ENCODE data around the gene KIF1C.
A peak's percentile ranks its signal among the peaks of the same experiment; 100 is the strongest.
"Not testable (repeated sequence)": the region's sequence is repeated elsewhere in the genome, so short reads cannot be mapped to it uniquely, and the experiment has no call there.

The KIF1C gene

DNA sequence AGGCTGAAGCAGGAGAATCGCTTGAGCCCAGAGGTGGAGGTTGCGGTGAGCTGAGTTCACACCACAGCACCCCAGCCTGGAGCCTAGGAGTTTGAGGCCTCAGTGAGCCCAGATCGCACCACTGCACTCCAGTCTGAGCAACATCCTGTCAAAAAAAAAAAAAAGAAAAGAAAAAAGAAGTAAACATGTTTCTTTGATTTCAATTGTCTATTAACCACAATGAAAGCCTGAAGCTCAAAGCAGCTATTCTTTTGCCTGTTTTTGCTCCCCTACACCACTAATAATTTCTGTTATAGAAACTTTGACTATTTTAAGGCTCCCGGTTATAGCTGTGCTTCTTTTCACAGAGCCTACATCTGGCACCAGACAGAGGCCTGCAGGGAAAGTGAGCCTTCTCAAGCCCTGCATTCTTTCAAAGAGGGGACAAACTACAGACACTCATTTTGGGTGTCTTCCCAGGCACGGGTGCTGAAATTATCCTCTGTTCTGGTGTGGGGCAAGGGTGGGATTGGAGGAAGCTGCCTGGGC is 51.6 kb downstream of the KIF1C start:
- peak; percentile 83 for DNase-seq

GRCh38 chr17:5050278-5050677 is 52.5 kb downstream of the KIF1C start:
- no peak for DNase-seq

GRCh38 chr17:5055543-5055942 is 57.8 kb downstream of the KIF1C start:
- DNase-seq: no peak

- no peak for DNase-seq
Measured at GRCh38 chr17:5065227-5065744, 67.5 kb downstream of the KIF1C start.

- no peak for DNase-seq
Measured at GRCh38 chr17:5068236-5068635, 70.5 kb downstream of the KIF1C start.

DNA sequence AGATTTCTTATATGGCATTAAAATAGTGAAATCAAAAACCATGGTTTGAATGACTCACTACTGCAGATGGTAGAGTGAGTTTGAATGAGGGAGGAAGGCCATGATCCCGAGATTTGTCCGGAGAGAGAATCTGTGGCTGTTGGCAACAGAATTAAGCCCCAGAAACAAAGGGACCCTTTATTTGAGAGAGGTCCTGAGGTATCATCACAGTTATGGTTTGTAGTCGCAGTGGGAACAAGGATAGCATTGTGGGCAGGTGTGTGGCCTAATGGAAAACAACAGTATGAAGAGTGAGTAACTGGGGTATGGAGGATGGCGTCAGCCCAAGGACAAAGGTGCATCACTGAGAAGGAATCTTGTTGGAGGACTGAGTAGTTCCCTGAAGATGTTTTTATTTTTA is 72.0 kb downstream of the KIF1C start:
- DNase-seq: no peak

GRCh38 chr17:5075472-5075871 is 77.7 kb downstream of the KIF1C start:
- not testable (repeated sequence) for DNase-seq

DNA sequence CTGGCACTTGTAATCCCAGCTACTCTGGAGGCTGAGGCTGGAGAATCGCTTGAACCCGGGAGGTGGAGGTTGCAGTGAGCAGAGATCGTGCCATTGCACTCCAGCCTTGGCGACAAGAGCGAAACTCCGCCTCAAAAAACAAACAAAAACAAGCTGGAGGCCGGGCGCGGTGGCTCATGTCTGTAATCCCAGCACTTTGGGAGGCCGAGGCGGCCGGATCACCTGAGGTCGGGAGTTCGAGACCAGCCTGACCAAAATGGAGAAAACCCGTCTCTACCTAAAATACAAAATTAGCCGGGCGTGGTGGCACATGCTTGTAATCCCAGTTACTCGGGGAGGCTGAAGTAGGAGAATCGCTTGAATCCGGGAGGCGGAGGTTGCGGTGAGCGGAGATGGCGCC is 79.5 kb downstream of the KIF1C start:
- not testable (repeated sequence) for DNase-seq

- no peak for DNase-seq
Measured at GRCh38 chr17:5077781-5078105, 80.0 kb downstream of the KIF1C start.
